OCI-LY7 (cell line): ENCODE measurements around the gene ALAS2. TPM values are rescaled to one million over a fixed set of nuclear protein-coding genes. Genes with fewer than 3 reads are reported as not detected.

ENCODE experiments used
- BruUV-seq: library from RNA; stranded (reverse); fragments of 400-500 nt; replicated peaks from 2 replicates; lab custom pipeline; 2021; lab: Mats Ljungman, UMichigan
- CTCF ChIA-PET: fragments of 300-600 bp; sonication (Branson Sonifier 250); formaldehyde crosslinking; loops from one replicate; lab custom pipeline; 2022; ENCODE audit warnings: antibody characterized with exemption; ENCODE audit not compliant: unreplicated experiment; lab: Charles Lee
- POLR2A ChIA-PET: fragments of 300-600 bp; sonication (Branson Sonifier 250); formaldehyde crosslinking; loops from one replicate; lab custom pipeline; 2022; ENCODE audit warnings: antibody characterized with exemption; lab: Charles Lee
- DNase-seq: peaks from one replicate; pipeline ENCODE4 v3.0.0-alpha.2; 2015; ENCODE audit warnings: low spot score
- H2AFZ ChIP-seq: fragments of 200-600 bp; sonication (generic), shearing (Covaris generic); 2 replicates; pipeline ENCODE4 v1.6.1; 2014; ENCODE audit warnings: mild to moderate bottlenecking, antibody characterized with exemption, low read length, moderate library complexity
- H3K27ac ChIP-seq: fragments of 200-600 bp; sonication (generic); 2 replicates; pipeline ENCODE4 v1.5.1; 2014; ENCODE audit warnings: mixed run types, low read depth, mild to moderate bottlenecking, moderate library complexity, low read length, inconsistent platforms; ENCODE audit not compliant: poor library complexity, severe bottlenecking
- H3K36me3 ChIP-seq: fragments of 200-600 bp; sonication (generic); 2 replicates; pipeline ENCODE4 v1.6.1; 2014; ENCODE audit warnings: mild to moderate bottlenecking, antibody characterized with exemption, low read length, moderate library complexity, mixed read lengths; ENCODE audit not compliant: insufficient read depth
- H3K4me1 ChIP-seq: fragments of 200-600 bp; sonication (generic); 2 replicates; pipeline ENCODE4 v1.5.1; 2014; ENCODE audit warnings: mild to moderate bottlenecking, low read length; ENCODE audit not compliant: insufficient read depth, poor library complexity, severe bottlenecking
- H3K4me2 ChIP-seq: fragments of 200-600 bp; sonication (generic); 2 replicates; pipeline ENCODE4 v1.6.1; 2014; ENCODE audit warnings: mild to moderate bottlenecking, low read length
- H3K4me3 ChIP-seq: fragments of 200-600 bp; sonication (generic); 2 replicates; pipeline ENCODE4 v1.5.1; 2014; ENCODE audit warnings: mild to moderate bottlenecking, low read depth, low read length; ENCODE audit not compliant: poor library complexity, severe bottlenecking
- H3K79me2 ChIP-seq: fragments of 200-600 bp; sonication (generic); 2 replicates; pipeline ENCODE4 v1.6.1; 2016; ENCODE audit warnings: low read depth, mild to moderate bottlenecking, low read length, moderate library complexity, mixed read lengths; ENCODE audit not compliant: insufficient read depth
- H3K9me2 ChIP-seq: fragments of 200-600 bp; sonication (generic); 2 replicates; pipeline ENCODE4 v1.6.1; 2016; ENCODE audit warnings: mild to moderate bottlenecking, low read length, mixed read lengths; ENCODE audit not compliant: insufficient read depth
- H3K9me3 ChIP-seq: fragments of 200-600 bp; sonication (generic); 2 replicates; pipeline ENCODE4 v1.6.1; 2014; ENCODE audit warnings: mild to moderate bottlenecking, mixed run types, low read length, mixed read lengths
- H4K20me1 ChIP-seq: fragments of 200-600 bp; sonication (generic); 2 replicates; pipeline ENCODE4 v1.6.1; 2014; ENCODE audit warnings: mild to moderate bottlenecking, antibody characterized with exemption, low read length, moderate library complexity, mixed read lengths; ENCODE audit not compliant: insufficient read depth
- CTCF ChIP-seq: fragments of 200-600 bp; sonication (generic); conservative IDR thresholded peaks from 2 replicates; pipeline ENCODE4 v1.5.1; 2014; ENCODE audit warnings: mild to moderate bottlenecking, antibody characterized with exemption, low read length, moderate library complexity, mixed read lengths
- EZH2phosphoT487 ChIP-seq: fragments of 200-600 bp; sonication (generic); IDR thresholded peaks from 2 replicates; pipeline ENCODE4 v1.6.1; 2018; ENCODE audit warnings: low read depth, borderline replicate concordance, mild to moderate bottlenecking, mixed run types, antibody characterized with exemption, low read length, moderate library complexity, mixed read lengths
- intact Hi-C: fragments of 100-400 bp; cut with micrococcal nuclease; formaldehyde crosslinking; loops from one replicate; pipeline ENCODE4 v1.10.0; 2022; ENCODE audit not compliant: unreplicated experiment
- total RNA-seq, 2 experiments: library from RNA; depleted of rRNA in 1 of 2; stranded (reverse); fragments of >200 nt in 1 of 2; shearing (Covaris generic) in 1 of 2; gene quantifications; 2 replicates each; pipeline ENCODE4 v1.2.3, GENCODE V29; 2014 to 2022

The ALAS2 gene
- total RNA-seq, 2 experiments from 2014 or later, result not detected

- no peak overlapping the region for H3K27ac ChIP-seq
- intact Hi-C loops, result no loop called here
- no peak for DNase-seq
- ChIA-PET POLR2A (no interaction called here), CTCF (no interaction called here)
- H3K4me1 ChIP-seq, result no peaks in the 10 kb centered on the region
- H3K36me3 ChIP-seq, result no peaks in the 10 kb centered on the region
- TF ChIP-seq CTCF, result no peak
- TF ChIP-seq EZH2phosphoT487, result no peak
- no peak overlapping the region for H2AFZ ChIP-seq
- no peaks in the 10 kb centered on the region for H3K9me3 ChIP-seq
- no peaks in the 10 kb centered on the region for H3K9me2 ChIP-seq
- no TSS peak for BruUV-seq
- H4K20me1 ChIP-seq, result no peaks in the 10 kb centered on the region
- H3K4me2 ChIP-seq, result no peak overlapping the region
- no peak overlapping the region for H3K4me3 ChIP-seq
- H3K79me2 ChIP-seq, result no peaks in the 10 kb centered on the region
Measured at GRCh38 chrX:54977387-54977786, 53.4 kb downstream of the ALAS2 start.

- no TSS peak for BruUV-seq
- H2AFZ ChIP-seq, result no peak overlapping the region
- CTCF ChIA-PET, result no interaction called here
- H3K4me3 ChIP-seq, result no peak overlapping the region
- DNase-seq, result no peak
- intact Hi-C loops, result no loop called here
- H3K36me3 ChIP-seq, result no peaks in the 10 kb centered on the region
- no peaks in the 10 kb centered on the region for H3K79me2 ChIP-seq
- no peaks in the 10 kb centered on the region for H3K9me3 ChIP-seq
- POLR2A ChIA-PET, result interaction anchor here (0.6 kb wide), 1 partner anchor 706 kb away, joined by 3 read pairs; no protein-coding TSS in a partner anchor
- no peaks in the 10 kb centered on the region for H3K4me1 ChIP-seq
- no peak for TF ChIP-seq EZH2phosphoT487
- TF ChIP-seq CTCF, result no peak
- no peak overlapping the region for H3K4me2 ChIP-seq
- H3K27ac ChIP-seq, result no peak overlapping the region
- H3K9me2 ChIP-seq, result no peaks in the 10 kb centered on the region
- no peaks in the 10 kb centered on the region for H4K20me1 ChIP-seq
Measured at GRCh38 chrX:54964766-54965497, 65.8 kb downstream of the ALAS2 start.

GRCh38 chrX:54961750-54962149 lies 69.0 kb downstream of the ALAS2 start:
- H3K4me1 ChIP-seq, result no peaks in the 10 kb centered on the region
- intact Hi-C loops, result no loop called here
- H3K27ac ChIP-seq, result no peak overlapping the region
- ChIA-PET POLR2A (no interaction called here), CTCF (no interaction called here)
- no peak overlapping the region for H3K4me3 ChIP-seq
- H3K9me3 ChIP-seq, result no peaks in the 10 kb centered on the region
- H3K36me3 ChIP-seq, result no peaks in the 10 kb centered on the region
- H4K20me1 ChIP-seq, result no peaks in the 10 kb centered on the region
- H3K79me2 ChIP-seq, result no peaks in the 10 kb centered on the region
- H2AFZ ChIP-seq, result no peak overlapping the region
- BruUV-seq, result no TSS peak
- DNase-seq, result no peak
- H3K4me2 ChIP-seq, result no peak overlapping the region
- TF ChIP-seq EZH2phosphoT487, result no peak
- TF ChIP-seq CTCF, result no peak
- no peaks in the 10 kb centered on the region for H3K9me2 ChIP-seq
